Measurements from ENCODE around the gene TSPAN2.
"Not testable (repeated sequence)": the region's sequence is repeated elsewhere in the genome, so short reads cannot be mapped to it uniquely, and the experiment has no call there.

The TSPAN2 gene

DNA sequence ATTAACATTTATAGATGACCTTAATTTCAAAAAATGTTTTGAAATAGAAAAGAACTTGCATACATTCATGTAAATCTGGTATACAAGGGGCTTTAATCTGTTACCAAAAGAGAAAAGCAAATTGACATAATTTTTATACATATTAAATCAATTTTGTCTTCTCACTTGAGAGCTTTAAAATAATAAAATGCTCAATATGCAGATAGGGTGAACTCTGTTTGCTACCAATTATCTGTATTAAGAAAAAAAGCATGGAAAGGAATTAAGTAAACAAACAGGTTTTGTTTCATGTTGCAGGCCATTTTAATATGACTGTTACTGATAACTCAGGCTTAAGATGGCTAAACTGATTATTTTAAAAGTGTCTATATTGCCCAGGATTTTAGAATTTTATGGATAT lies 65.7 kb downstream of the TSPAN2 start:
- TF ChIP-seq, protein P1, sequence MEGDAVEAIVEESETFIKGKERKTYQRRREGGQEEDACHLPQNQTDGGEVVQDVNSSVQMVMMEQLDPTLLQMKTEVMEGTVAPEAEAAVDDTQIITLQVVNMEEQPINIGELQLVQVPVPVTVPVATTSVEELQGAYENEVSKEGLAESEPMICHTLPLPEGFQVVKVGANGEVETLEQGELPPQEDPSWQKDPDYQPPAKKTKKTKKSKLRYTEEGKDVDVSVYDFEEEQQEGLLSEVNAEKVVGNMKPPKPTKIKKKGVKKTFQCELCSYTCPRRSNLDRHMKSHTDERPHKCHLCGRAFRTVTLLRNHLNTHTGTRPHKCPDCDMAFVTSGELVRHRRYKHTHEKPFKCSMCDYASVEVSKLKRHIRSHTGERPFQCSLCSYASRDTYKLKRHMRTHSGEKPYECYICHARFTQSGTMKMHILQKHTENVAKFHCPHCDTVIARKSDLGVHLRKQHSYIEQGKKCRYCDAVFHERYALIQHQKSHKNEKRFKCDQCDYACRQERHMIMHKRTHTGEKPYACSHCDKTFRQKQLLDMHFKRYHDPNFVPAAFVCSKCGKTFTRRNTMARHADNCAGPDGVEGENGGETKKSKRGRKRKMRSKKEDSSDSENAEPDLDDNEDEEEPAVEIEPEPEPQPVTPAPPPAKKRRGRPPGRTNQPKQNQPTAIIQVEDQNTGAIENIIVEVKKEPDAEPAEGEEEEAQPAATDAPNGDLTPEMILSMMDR (IDR thresholded peaks at IDR 0.05; ENCODE audit: borderline replicate concordance, control extremely low read depth, extremely low read depth, insufficient read depth, missing control alignments): no peak
- in situ Hi-C loops (cut with MboI; ENCODE audit: low sequenced_read_pairs, unreplicated experiment): no loop called here

DNA sequence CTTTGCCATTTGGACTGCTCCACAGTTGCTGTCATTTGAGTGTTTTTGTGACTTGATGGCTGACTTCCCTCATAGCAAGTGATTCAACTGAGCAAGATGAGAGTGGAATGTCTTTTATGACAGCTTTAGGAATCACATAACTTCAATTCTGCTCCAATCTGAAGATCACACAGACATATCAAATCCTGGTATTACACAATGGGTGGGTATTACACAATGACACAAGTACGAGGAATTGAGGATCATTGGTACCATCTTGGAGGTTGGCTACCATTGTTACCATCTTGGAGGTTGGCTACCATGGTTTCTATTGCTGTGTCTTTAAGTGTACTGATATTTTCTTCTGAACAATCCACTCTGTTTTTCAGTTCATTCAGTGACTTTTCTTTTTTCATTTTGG lies 68.2 kb downstream of the TSPAN2 start:
- in situ Hi-C loops (cut with MboI; ENCODE audit: low sequenced_read_pairs, unreplicated experiment): no loop called here
- DNase-seq (ENCODE audit: low spot score): no peak
- TF ChIP-seq, protein P1 (IDR thresholded peaks at IDR 0.05; ENCODE audit: borderline replicate concordance, control extremely low read depth, extremely low read depth, insufficient read depth, missing control alignments): no peak

More for the DNA sequence above, 65.7 kb downstream of the TSPAN2 start:
- DNase-seq (ENCODE audit: low spot score): no peak

DNA sequence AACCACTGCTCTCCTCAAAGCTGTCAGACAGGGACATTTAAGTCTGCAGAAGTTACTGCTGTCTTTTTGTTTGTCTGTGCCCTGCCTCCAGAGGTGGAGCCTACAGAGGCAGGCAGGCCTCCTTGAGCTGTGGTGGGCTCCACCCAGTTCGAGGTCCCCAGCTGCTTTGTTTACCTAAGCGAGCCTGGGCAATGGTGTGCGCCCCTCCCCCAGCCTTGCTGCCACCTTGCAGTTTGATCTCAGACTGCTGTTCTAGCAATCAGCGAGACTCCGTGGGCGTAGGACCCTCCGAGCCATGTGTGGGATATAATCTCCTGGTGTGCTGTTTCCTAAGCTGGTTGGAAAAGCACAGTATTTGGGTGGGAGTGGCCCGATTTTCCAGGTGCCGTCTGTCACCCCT lies 69.8 kb downstream of the TSPAN2 start:
- in situ Hi-C loops (cut with MboI; ENCODE audit: low sequenced_read_pairs, unreplicated experiment); DNase-seq (ENCODE audit: low spot score): not testable (repeated sequence)

DNA sequence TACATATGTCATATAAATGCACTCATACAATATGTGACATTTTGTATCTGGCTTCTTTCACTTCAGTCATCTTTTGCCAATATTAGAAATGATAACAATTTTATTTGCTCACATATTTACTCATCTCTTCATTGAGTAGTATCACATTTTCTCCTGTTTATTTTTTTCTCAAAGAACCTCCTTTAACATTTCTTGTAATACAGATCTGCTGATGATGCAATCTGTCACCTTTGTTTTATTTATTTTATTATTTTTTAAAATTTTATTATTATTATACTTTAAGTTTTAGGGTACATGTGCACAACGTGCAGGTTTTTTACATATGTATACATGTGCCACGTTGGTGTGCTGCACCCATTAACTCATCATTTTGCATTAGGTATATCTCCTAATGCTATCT lies 75.5 kb downstream of the TSPAN2 start:
- in situ Hi-C loops (cut with MboI; ENCODE audit: low sequenced_read_pairs, unreplicated experiment): no loop called here
- no peak for DNase-seq (ENCODE audit: low spot score)
- TF ChIP-seq, protein P1 (IDR thresholded peaks at IDR 0.05; ENCODE audit: borderline replicate concordance, control extremely low read depth, extremely low read depth, insufficient read depth, missing control alignments): no peak

GRCh38 chr1:115012434-115012833 lies 76.9 kb downstream of the TSPAN2 start:
- DNase-seq (ENCODE audit: low spot score): no peak
- TF ChIP-seq, protein P1 (IDR thresholded peaks at IDR 0.05; ENCODE audit: borderline replicate concordance, control extremely low read depth, extremely low read depth, insufficient read depth, missing control alignments): no peak
- in situ Hi-C loops (cut with MboI; ENCODE audit: low sequenced_read_pairs, unreplicated experiment): no loop called here

DNA sequence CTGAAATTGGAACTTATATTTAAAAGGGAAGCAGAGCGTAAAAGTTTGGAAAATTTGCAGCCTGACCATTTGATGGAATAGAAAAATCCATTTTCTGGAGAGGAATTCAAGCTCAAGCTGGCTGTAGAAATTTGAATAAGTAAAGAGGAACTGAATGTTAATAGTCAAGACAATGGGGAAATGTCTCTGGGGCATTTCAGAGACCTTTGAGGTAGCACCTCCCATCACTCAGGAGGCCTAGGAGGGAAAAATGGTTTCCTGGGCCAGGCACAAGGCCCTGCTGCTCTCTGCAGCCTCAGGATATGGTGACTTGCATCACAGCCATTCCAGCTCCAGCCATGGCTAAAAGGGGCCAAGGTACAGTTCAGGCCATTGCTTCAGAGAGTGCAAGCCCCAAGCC lies 77.3 kb downstream of the TSPAN2 start:
- in situ Hi-C loops (cut with MboI; ENCODE audit: low sequenced_read_pairs, unreplicated experiment): no loop called here
- no peak for DNase-seq (ENCODE audit: low spot score)
- TF ChIP-seq, protein P1 (IDR thresholded peaks at IDR 0.05; ENCODE audit: borderline replicate concordance, control extremely low read depth, extremely low read depth, insufficient read depth, missing control alignments): no peak

DNA sequence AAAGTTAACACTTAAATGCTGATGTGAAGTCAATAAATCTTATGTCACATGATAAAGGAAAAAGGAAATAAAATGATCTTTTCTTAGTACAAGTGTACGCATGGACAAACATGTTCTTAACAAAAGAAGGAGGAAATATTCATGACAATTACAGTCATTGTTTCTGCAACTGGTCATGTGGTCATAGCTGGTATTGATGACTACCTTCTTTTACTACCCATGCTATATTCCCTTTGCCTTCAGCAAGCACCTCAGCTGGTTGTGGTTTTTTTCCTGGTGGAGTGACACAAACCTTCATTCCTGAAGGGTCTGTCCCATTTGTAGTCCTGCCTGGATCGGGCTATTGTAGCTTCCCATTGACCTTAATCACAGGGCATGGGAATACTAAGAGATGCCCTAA lies 83.1 kb downstream of the TSPAN2 start:
- in situ Hi-C loops (cut with MboI; ENCODE audit: low sequenced_read_pairs, unreplicated experiment): no loop called here
- DNase-seq (ENCODE audit: low spot score): no peak
- TF ChIP-seq, protein P1 (IDR thresholded peaks at IDR 0.05; ENCODE audit: borderline replicate concordance, control extremely low read depth, extremely low read depth, insufficient read depth, missing control alignments): no peak

Measured in GM13976 (cell line).